ENCODE measurements around the gene SBDS.

SBDS gene

GRCh38 chr7:66937940-66938339 lies 57.4 kb downstream of the SBDS start:
- DNase-seq (ENCODE audit: low read depth): no peak

Data from ELR (cell line).